Stimulated activated CD4-positive, alpha-beta T cell treated with anti-CD3 and anti-CD28 coated beads, TNF-alpha, amount 100 ng/mL, for 1 hour (primary cell): ENCODE data around the gene SMIM3.

Experiments used
- DNase-seq, 3 donors: peaks; one replicate each; pipeline ENCODE4 v3.0.0-alpha.2; 2020; ENCODE audit warnings: low read depth in 3 of 3, low spot score in 1 of 3

Gene SMIM3

GRCh38 chr5:150765011-150765798 lies 13.4 kb upstream of the SMIM3 start:
- no peak for DNase-seq

DNA sequence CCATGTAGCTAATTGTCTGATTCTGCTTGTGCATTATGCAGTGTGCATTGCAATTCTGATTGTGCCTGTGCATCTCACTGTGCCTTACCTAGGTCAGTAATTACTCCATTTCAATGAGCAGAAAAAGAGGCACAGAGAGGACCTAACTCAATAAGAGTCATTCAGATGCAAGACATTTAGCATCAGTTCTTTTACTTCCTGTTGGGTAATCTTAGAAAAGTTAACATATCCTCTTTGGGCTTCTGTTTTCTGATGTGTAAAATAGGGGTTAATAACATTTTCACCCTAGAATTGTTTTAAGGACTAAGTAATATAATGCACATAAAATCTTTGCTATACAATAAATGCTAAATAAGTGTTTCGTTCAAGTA lies 12.8 kb upstream of the SMIM3 start:
- DNase-seq = no peak

- no peak for DNase-seq
Observed at GRCh38 chr5:150766251-150766650, 12.3 kb upstream of the SMIM3 start.

DNA sequence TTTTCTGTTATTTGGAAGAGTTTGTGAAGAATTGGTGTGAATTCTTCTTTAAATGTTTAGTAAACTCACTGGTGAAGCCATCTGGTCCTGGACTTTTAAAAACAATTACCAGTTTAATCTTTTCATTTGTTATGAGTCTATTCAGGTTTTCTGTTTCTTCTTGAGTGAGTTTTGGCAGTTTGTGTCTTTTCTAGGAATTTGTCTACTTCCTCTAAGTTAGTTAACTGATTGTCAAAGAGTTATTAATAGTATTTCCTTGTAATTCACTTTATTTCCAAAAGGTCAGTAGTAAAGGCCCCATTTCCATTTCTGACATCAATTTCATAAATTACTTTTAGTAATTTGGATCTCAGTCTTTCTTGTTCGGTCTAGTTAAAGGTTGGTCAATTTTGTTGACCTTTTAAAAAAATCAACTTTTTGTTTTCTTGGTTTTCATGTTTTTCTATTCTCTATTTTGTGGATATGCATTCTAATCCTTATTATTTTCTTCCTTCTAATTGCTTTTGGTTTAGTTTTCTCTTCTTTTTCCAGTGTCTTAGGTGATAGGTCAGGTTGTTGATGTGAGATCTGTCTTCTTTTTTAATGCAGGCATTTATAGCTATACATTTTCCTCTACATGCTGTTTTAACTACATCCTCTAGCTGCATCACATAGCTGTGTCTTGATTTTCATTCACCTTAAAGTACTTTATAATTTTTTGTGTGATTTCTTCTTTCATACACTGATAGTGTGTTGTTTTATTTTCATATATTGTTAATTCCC lies 7.3 kb upstream of the SMIM3 start:
- DNase-seq = no peak

DNA sequence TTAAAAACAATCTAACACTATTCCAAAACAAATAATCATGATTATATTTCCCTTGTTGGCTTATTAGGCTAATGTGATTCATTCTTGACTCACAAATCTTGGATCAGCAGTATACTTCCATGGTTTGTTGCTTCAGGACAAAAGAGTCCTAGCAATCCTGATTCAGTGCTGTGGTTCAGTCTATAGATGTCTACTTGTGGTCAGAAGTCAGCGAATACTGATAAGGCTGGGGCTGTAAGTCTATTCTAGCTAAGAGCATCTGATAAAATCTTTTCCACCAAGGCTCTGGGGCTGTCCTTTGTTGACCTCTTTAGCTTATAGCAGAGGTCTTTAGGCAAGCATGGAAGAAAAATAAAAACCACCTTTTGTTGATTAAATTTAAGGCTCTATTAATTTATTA lies 4.4 kb upstream of the SMIM3 start:
- DNase-seq = no peak

DNA sequence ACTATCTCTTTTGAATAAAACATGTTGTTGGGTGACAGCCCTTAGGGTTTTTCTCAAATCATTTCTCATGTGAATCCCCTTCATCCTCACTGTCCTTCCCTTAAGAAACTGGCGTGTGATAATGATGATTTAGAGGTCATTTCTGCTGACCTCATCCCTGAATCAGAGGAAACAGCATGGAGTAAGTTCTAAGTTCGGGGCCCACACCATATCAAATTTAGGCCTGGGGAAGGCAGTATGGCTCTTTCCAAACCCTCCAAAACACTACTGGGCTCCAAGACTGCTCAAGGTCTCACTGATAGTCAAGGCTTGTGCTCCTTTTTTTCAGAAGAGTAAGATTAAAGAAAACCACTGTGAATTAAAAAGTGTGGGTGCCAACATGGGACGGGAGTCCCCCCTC lies 872 bp upstream of the SMIM3 start:
- DNase-seq = no peak

DNA sequence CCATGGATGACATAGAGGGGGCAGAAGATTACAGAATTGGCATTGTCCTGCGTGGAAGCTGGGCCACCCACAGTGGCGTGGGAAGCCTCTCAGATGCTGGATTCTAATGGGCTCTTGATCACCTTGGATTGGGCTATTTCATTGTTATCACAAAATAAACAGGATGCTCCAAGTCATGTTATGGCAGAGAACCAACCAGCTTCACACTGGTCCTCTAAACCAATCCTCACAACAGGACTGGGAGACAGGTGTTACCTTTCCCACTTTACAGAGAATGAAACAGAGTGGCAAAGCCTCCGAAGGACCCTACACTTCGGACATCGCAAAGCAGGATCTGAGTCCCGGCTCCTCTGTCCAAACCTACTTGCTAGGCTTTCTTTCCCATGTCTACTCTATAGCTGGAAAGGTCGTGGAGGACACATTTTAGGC lies 455 bp upstream of the SMIM3 start:
- no peak for DNase-seq

GRCh38 chr5:150779397-150780186 lies 1.0 kb downstream of the SMIM3 start:
- DNase-seq = no peak

DNA sequence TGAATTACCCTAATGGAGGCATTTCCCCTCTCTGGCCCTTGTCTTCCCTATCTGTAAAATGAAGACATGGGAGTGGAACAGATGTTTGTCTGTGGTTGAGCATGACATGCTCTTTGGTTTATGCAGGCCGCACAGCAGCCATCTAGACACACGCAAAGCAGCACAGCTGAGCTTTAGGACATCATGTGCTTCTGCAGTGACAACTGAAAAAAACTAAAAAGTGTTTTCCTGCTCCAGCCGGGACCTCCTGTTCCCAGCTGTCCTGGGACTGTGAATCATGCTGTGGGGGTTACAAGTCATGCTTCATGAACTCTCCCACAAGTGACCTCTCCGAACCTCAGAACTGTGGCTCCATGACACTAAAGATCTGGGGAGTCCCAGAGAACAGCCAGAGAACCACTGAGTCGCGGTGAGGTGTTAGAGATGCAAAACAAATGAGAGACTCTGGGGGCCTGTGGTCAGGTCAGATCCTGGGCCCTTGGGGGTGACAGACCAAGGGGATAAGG lies 1.7 kb downstream of the SMIM3 start:
- DNase-seq = no peak

- no peak for DNase-seq
Observed at GRCh38 chr5:150780816-150781221, 2.3 kb downstream of the SMIM3 start.

DNA sequence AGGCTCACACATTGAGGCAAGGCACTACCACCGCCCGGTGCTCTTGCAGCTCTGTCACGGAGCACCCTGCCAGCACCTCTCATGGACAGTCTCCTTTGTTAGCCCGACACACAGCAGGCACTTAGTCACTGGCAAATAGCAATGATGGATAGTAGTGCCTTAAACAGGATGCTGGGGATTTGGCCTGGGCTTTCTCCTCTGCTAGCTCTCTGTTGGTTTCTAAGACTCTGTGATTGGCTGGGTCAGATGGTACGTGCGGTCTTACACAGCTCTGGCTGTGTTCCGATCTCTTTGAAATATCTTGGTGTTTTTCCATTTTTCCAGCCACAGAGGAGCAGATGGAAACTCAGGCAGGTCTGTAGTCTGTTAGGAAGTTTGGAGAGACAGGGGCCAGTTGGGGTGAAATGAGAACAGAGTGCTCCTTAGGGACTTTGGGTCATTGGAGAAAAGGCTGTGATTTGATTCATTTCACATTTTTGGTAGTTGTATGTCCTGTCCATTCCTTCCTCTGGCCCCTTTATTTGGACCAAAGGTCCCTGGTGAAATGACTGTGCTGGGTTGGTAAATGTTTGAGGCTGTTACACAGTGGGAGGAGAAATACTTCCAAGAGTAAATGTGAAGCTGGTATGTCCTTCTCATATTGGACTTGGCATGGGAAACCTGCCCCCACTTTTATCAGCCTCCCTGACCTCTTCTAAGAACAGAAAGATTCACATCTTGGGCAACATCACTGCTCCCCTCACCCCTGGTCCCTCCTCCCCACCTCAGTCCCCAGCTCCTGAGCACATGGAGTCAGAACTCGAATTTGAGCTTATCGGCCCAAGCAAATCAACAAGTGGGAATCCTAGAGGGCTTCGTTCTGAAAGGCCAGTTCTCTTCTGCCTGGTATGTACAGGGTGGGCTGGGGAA lies 3.4 kb downstream of the SMIM3 start:
- DNase-seq = no peak

GRCh38 chr5:150782850-150783249 lies 4.3 kb downstream of the SMIM3 start:
- DNase-seq = no peak

- DNase-seq = peak in 2 of 3 donors; percentile 31 to 33
Observed at GRCh38 chr5:150783422-150783928, 4.9 kb downstream of the SMIM3 start.

GRCh38 chr5:150785950-150786349 lies 7.4 kb downstream of the SMIM3 start:
- DNase-seq = no peak

- DNase-seq = no peak
Observed at GRCh38 chr5:150786876-150787275, 8.3 kb downstream of the SMIM3 start.

DNA sequence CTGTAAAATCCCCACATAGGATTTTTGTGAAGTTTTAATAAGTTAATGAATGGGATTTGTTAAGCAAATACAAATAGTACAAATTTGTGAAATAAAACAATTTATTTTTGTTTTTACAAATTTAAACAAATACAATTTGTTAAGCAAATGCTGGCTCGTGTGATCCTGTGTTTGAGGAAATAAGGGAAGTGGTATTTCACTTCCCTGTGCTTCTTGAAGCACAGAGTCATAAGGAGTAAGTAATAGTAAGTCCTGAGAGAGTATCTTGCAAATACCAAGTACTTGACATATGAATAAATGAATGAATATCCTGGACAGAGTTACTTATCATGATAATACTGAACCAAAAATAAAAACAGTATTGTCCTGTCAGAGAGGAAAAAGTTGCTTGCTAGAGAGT lies 9.1 kb downstream of the SMIM3 start:
- no peak for DNase-seq

DNA sequence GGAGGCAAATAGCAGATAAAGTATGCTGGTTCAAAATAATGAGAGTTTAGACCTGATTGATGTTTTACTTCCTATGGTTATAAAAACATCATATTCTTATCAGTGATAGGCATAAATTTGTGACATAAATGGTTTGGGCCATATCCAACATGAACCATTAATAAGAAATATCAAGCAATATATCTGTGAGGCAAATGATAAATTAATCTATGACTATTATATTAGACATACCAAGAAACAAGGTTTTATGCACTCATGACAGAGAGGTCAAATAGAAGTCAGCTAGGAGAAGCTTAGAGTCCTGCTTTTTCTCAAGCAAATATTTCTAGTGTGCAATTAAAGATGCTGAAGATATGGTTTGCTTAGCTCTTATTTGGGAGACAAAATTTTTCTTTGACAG lies 10.4 kb downstream of the SMIM3 start:
- no peak for DNase-seq

GRCh38 chr5:150789450-150789849 lies 10.9 kb downstream of the SMIM3 start:
- DNase-seq = no peak

DNA sequence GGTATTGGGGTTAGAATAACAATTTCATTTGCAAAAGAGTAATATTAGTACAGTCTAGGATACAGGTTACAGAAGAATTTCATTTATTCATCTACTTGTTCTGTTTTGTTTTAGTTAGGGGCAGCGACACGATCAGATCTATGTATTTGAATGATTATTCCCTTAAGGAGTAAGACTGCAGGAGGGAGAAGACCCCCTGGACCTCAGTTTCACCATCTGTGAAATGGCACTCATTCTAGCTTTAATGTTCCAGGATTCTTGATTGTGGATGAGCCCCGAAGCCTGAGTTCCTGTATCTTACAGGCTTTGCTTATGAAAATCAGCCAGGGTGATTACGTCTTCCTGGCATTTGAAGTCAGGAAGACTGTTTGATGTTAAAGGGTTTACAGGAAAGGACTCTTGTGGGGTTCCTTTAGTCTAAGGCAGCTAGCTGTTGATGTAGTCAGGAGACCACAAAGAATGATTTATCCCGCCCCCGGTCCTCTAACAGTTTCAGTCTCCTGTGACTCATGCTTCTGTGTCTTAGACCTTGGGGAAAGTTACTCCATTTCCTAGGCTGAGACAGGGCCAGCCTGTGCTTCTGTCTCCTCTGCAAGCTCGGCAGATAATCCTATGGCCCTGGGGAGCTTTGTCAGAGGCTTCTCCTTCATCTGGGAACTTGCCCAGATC lies 11.5 kb downstream of the SMIM3 start:
- peak; percentile 20 to 47 (median 35) for DNase-seq

DNA sequence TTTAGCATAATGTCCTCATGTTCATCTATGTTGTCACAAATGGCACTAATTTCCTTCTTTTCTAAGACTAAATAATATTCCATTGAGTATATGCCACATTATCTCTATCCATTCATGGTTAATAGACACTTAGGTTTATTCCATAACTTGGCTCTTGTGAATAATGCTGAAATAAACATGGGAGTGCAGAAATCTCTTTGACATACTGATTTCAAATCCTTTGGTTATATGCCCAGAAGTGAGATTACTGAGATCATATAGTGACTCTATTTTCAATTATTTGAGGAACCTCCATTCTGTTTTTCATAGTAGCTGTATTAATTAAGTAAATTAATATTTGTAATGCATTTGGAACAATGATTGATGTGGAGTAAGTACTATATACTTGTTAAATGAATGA lies 13.0 kb downstream of the SMIM3 start:
- DNase-seq = no peak
